Endothelial cell of umbilical vein (primary cell): Measurements from ENCODE around the gene MYO16. TPM values are rescaled to one million over a fixed set of nuclear protein-coding genes. Genes with fewer than 3 reads are reported as not detected.

ENCODE experiments used
- BruUV-seq: library from RNA; stranded (reverse); fragments of 400-500 nt; replicated peaks from 2 replicates; lab custom pipeline; 2021; lab: Mats Ljungman, UMichigan
- CTCF ChIA-PET: fragments of 300-600, 350-600 bp; sonication (Branson Sonifier 250); formaldehyde crosslinking; loops from one replicate; lab custom pipeline; 2021; ENCODE audit warnings: antibody characterized with exemption, inconsistent platforms; lab: Charles Lee
- POLR2A ChIA-PET: fragments of 300-600, 350-600 bp; sonication (Branson Sonifier 250); formaldehyde crosslinking; loops from one replicate; lab custom pipeline; 2021; ENCODE audit warnings: antibody characterized with exemption, inconsistent platforms; lab: Charles Lee
- DNase-seq: peaks from one replicate; pipeline ENCODE4 v3.0.0-alpha.2; 2011; ENCODE audit warnings: low read depth, low spot score
- FAIRE-seq: peaks from 2 replicates; lab custom pipeline; 2011; peaks lifted over from hg19 to GRCh38; lab: Jason Lieb, UNC
- H2AFZ ChIP-seq: 2 replicates; pipeline ENCODE4 v1.6.0; 2012; ENCODE audit warnings: low read depth, low read length, control low read depth, inconsistent platforms
- H3K27ac ChIP-seq: 2 replicates; pipeline ENCODE4 v1.5.1; 2011; ENCODE audit warnings: low read depth, mild to moderate bottlenecking, control low read depth, low read length, moderate library complexity; ENCODE audit not compliant: insufficient read depth
- H3K27me3 ChIP-seq, 2 experiments: 2 replicates each; pipeline versions ENCODE4 v1.6.0 to v1.6.1; 2011; ENCODE audit warnings: low read length in 2 of 2, mixed read lengths in 1 of 2; ENCODE audit not compliant: control insufficient read depth in 2 of 2, insufficient read depth in 2 of 2
- H3K36me3 ChIP-seq, 2 experiments: 2 replicates in 1 of 2; 3 replicates in 1 of 2; pipeline ENCODE4 v1.5.1; 2011; ENCODE audit warnings: low read length in 2 of 2, mild to moderate bottlenecking in 1 of 2, moderate library complexity in 1 of 2; ENCODE audit not compliant: control insufficient read depth in 2 of 2, insufficient read depth in 2 of 2; ENCODE audit errors: extremely low read depth in 1 of 2
- H3K4me1 ChIP-seq: 3 replicates; pipeline ENCODE4 v1.5.1; 2011; ENCODE audit warnings: mild to moderate bottlenecking, low read length; ENCODE audit not compliant: control insufficient read depth, insufficient read depth; ENCODE audit errors: extremely low read depth
- H3K4me2 ChIP-seq: 2 replicates; pipeline ENCODE4 v1.6.1; 2011; ENCODE audit warnings: low read length, control low read depth, mixed read lengths; ENCODE audit not compliant: insufficient read depth
- H3K4me3 ChIP-seq, 3 experiments: fragments of 200-600 bp in 1 of 3; sonication (generic), shearing (Covaris generic) in 1 of 3; replicated peaks in 1 of 3; 2 replicates each; pipeline ENCODE4 v1.5.1; 2011 to 2016; ENCODE audit warnings: control low read depth in 3 of 3, low read length in 3 of 3, mild to moderate bottlenecking in 2 of 3, inconsistent platforms in 1 of 3, low read depth in 1 of 3, moderate library complexity in 1 of 3; ENCODE audit not compliant: insufficient read depth in 1 of 3
- H3K79me2 ChIP-seq: 2 replicates; pipeline ENCODE4 v1.6.0; 2012; ENCODE audit warnings: low read length, inconsistent platforms; ENCODE audit not compliant: control insufficient read depth, insufficient read depth
- H3K9ac ChIP-seq: replicated peaks from 2 replicates; pipeline ENCODE3; 2011; ENCODE audit warnings: low read length, control low read depth; ENCODE audit not compliant: insufficient read depth; ENCODE audit errors: extremely low read depth
- H3K9me1 ChIP-seq: replicated peaks from 3 replicates; pipeline ENCODE4 v1.6.0; 2011; ENCODE audit warnings: mild to moderate bottlenecking, low read length; ENCODE audit not compliant: control insufficient read depth, insufficient read depth; ENCODE audit errors: extremely low read depth
- H3K9me3 ChIP-seq: replicated peaks from 2 replicates; pipeline ENCODE4 v1.5.1; 2012; ENCODE audit warnings: low read length, inconsistent platforms; ENCODE audit not compliant: control insufficient read depth, insufficient read depth
- H4K20me1 ChIP-seq: replicated peaks from 2 replicates; pipeline ENCODE3; 2011; ENCODE audit warnings: mild to moderate bottlenecking, low read length; ENCODE audit not compliant: control insufficient read depth, insufficient read depth; ENCODE audit errors: extremely low read depth
- CTCF ChIP-seq, 2 donors: IDR thresholded peaks; 1 replicate in 1 of 2; 2 replicates in 1 of 2; pipeline ENCODE4 v1.5.1; 2011; ENCODE audit warnings: low read length in 2 of 2, mild to moderate bottlenecking in 2 of 2, moderate library complexity in 2 of 2, control low read depth in 1 of 2, inconsistent platforms in 1 of 2, low read depth in 1 of 2; ENCODE audit not compliant: insufficient read depth in 1 of 2; ENCODE audit errors: extremely low read depth in 1 of 2
- EZH2 ChIP-seq: IDR thresholded peaks from 2 replicates; pipeline ENCODE4 v1.6.1; 2012; ENCODE audit warnings: borderline replicate concordance, low read depth, mild to moderate bottlenecking, moderate library complexity, low read length, inconsistent platforms; ENCODE audit not compliant: severe bottlenecking
- FOS ChIP-seq: IDR thresholded peaks from 2 replicates; pipeline ENCODE4 v1.6.1; 2011; ENCODE audit warnings: mild to moderate bottlenecking, low read length, moderate library complexity, borderline replicate concordance; ENCODE audit not compliant: insufficient read depth
- GATA2 ChIP-seq: IDR thresholded peaks from 2 replicates; pipeline ENCODE4 v1.7.0; 2011; ENCODE audit warnings: low read depth, mild to moderate bottlenecking, moderate library complexity, mixed read lengths, low read length; ENCODE audit not compliant: insufficient read length, insufficient read depth
- JUN ChIP-seq: IDR thresholded peaks from 2 replicates; pipeline ENCODE4 v1.6.1; 2011; ENCODE audit warnings: borderline replicate concordance, low read depth; ENCODE audit not compliant: insufficient read length, insufficient read depth
- MAX ChIP-seq: IDR thresholded peaks from 2 replicates; pipeline ENCODE4 v1.6.1; 2011; ENCODE audit not compliant: insufficient read depth, insufficient read length
- MYC ChIP-seq: IDR thresholded peaks from one replicate; pipeline ENCODE4 v1.6.1; 2011; ENCODE audit warnings: mild to moderate bottlenecking, low read depth, low read length
- POLR2A ChIP-seq: IDR thresholded peaks from 2 replicates; pipeline ENCODE4 v1.6.1; 2012; ENCODE audit warnings: low read depth, mild to moderate bottlenecking, control low read depth, low read length
- POLR2AphosphoS5 ChIP-seq: IDR thresholded peaks from 2 replicates; pipeline ENCODE4 v1.6.1; 2012; ENCODE audit warnings: low read depth, mild to moderate bottlenecking, control low read depth, low read length, moderate library complexity; ENCODE audit not compliant: insufficient read depth
- dilution Hi-C: fragments of 300-500 bp; cut with MboI; formaldehyde crosslinking; loops from one replicate; pipeline ENCODE4 v1.15.0; 2019; ENCODE audit warnings: low sequenced_read_pairs; ENCODE audit not compliant: extremely low pct_ligation_motif_present
- intact Hi-C: fragments of 100-400 bp; cut with micrococcal nuclease; formaldehyde crosslinking; loops from one replicate; pipeline ENCODE4 v1.10.0; 2022
- polyA plus RNA-seq, 4 experiments: library from polyadenylated mRNA; depleted of rRNA in 3 of 4; stranded (reverse) in 3 of 4; unstranded in 1 of 4; fragments of >200 nt; gene quantifications; 2 replicates each; pipeline versions ENCODE4 v1.2.1 to v1.2.3, GENCODE V29; 2011 to 2012; ENCODE audit warnings: missing spikeins in 1 of 4
- total RNA-seq: library from RNA; stranded (reverse); gene quantifications from 2 replicates; pipeline ENCODE4 v1.2.3, GENCODE V29; 2021

The MYO16 gene
- total and polyA plus RNA-seq, 2 donors (not counting 3 experiments of a cell fraction or from before 2014, with no cell fraction given) = 0.03 to 0.04 TPM

GRCh38 chr13:108797354-108797753 is 167.9 kb downstream of the MYO16 start:
- Histone ChIP-seq H3K9ac (no peak overlapping the region), H3K36me3 (no peaks in the 10 kb centered on the region), H3K27ac (no peak overlapping the region), H3K9me1 (no peaks in the 10 kb centered on the region), H3K4me1 (no peaks in the 10 kb centered on the region), H3K4me3 (no peak overlapping the region), H3K4me2 (no peak overlapping the region), H2AFZ (no peak overlapping the region), H3K9me3 (no peaks in the 10 kb centered on the region), H4K20me1 (no peaks in the 10 kb centered on the region), H3K79me2 (no peaks in the 10 kb centered on the region), H3K27me3 (no peaks in the 10 kb centered on the region)
- TF ChIP-seq GATA2 = no peak
- TF ChIP-seq FOS = no peak
- TF ChIP-seq EZH2 = no peak
- no peak for TF ChIP-seq JUN
- intact Hi-C loops = no loop called here
- FAIRE-seq = no peak
- dilution Hi-C loops = no loop called here
- DNase-seq = no peak
- CTCF ChIA-PET = no interaction called here
- no TSS peak for BruUV-seq
- POLR2A ChIA-PET = no interaction called here

GRCh38 chr13:108807841-108808240 is 178.4 kb downstream of the MYO16 start:
- dilution Hi-C loops = no loop called here
- Histone ChIP-seq H3K4me3 (no peak overlapping the region), H3K79me2 (no peaks in the 10 kb centered on the region), H3K4me2 (no peak overlapping the region), H2AFZ (no peak overlapping the region), H3K9me1 (no peaks in the 10 kb centered on the region), H4K20me1 (no peaks in the 10 kb centered on the region), H3K27ac (no peak overlapping the region), H3K9ac (no peak overlapping the region), H3K4me1 (no peaks in the 10 kb centered on the region), H3K9me3 (peaks cover 4% of the 10 kb centered on the region), H3K36me3 (no peaks in the 10 kb centered on the region), H3K27me3 (no peaks in the 10 kb centered on the region)
- ChIA-PET CTCF (no interaction called here), POLR2A (no interaction called here)
- TF ChIP-seq CTCF (IDR thresholded peaks at IDR 0.05; ENCODE audit: extremely low read depth in 1 of 2, insufficient read depth in 1 of 2, low read depth in 1 of 2, low read length in 2 of 2) = no peak
- no peak for TF ChIP-seq MYC
- TF ChIP-seq POLR2A = no peak
- TF ChIP-seq EZH2 = no peak
- TF ChIP-seq POLR2AphosphoS5 = no peak
- no peak for TF ChIP-seq FOS
- TF ChIP-seq MAX = no peak
- TF ChIP-seq GATA2 = no peak
- no peak for TF ChIP-seq JUN
- FAIRE-seq = no peak
- intact Hi-C loops = no loop called here
- no peak for DNase-seq
- BruUV-seq = no TSS peak
